Esophagus muscularis mucosa (tissue), 4 donors: ENCODE measurements around the gene MX1. TPM values are rescaled to one million over a fixed set of nuclear protein-coding genes. Genes with fewer than 3 reads are reported as not detected.

ENCODE experiments used
- DNase-seq: peaks from one replicate; pipeline ENCODE4 v3.0.0-alpha.2; 2017; ENCODE audit errors: extremely low spot score
- H3K27ac ChIP-seq, 4 donors: fragments of 200-600 bp; sonication (generic); replicated peaks in 1 of 4; 1 replicate in 3 of 4; 2 replicates in 1 of 4; pipeline ENCODE4 v1.5.1; 2016 to 2019; ENCODE audit warnings: mild to moderate bottlenecking in 1 of 4
- H3K27me3 ChIP-seq, 4 donors: fragments of 200-600 bp; sonication (generic); one replicate each; pipeline versions ENCODE4 v1.5.1 to v1.6.0; 2016 to 2019
- H3K36me3 ChIP-seq, 4 donors: fragments of 200-600 bp; sonication (generic); one replicate each; pipeline ENCODE4 v1.5.1; 2016 to 2019
- H3K4me1 ChIP-seq, 4 donors: fragments of 200-600 bp; sonication (generic); one replicate each; pipeline ENCODE4 v1.5.1; 2016 to 2019
- H3K4me3 ChIP-seq, 4 donors: fragments of 200-600 bp; sonication (generic); 1 replicate in 2 of 4; 2 replicates in 2 of 4; pipeline ENCODE4 v1.5.1; 2016 to 2019; ENCODE audit warnings: mild to moderate bottlenecking in 4 of 4, moderate library complexity in 1 of 4
- H3K9me3 ChIP-seq, 4 donors: fragments of 200-600 bp; sonication (generic); 1 replicate in 3 of 4; 2 replicates in 1 of 4; pipeline ENCODE4 v1.5.1; 2016 to 2019
- EP300 ChIP-seq: sonication (generic); formaldehyde crosslinking; IDR thresholded peaks from one replicate; pipeline ENCODE4 v1.6.1; 2017; ENCODE audit warnings: antibody characterized with exemption
- POLR2A ChIP-seq: fragments of 450-650 bp; IDR thresholded peaks from one replicate; pipeline ENCODE4 v1.6.1; 2017; ENCODE audit warnings: antibody characterized with exemption, moderate library complexity, mild to moderate bottlenecking, low read depth
- POLR2AphosphoS5 ChIP-seq, 2 donors: sonication (generic); formaldehyde crosslinking; IDR thresholded peaks; one replicate each; pipeline ENCODE4 v1.6.1; 2017; ENCODE audit warnings: antibody characterized with exemption in 2 of 2
- WGBS: methylation state at CpG from one replicate; pipeline ENCODE4 v1.1.5; 2018; 5-methylcytosine and 5-hydroxymethylcytosine counted together
- intact Hi-C: fragments of 100-400 bp; cut with DNase I; formaldehyde crosslinking; loops from one replicate; pipeline ENCODE4 v1.15.1; 2023
- total RNA-seq, 4 donors: library from RNA; depleted of rRNA; stranded (reverse); fragments of >200 nt; gene quantifications; one replicate each; pipeline versions ENCODE4 v1.1.0 to v1.2.1, GENCODE V29; 2016
- TF ChIP-seq, protein P1 (sequence below), 3 experiments: fragments of 200-600 bp in 2 of 3; fragments of 450-650 bp in 1 of 3; sonication (generic) in 2 of 3; IDR thresholded peaks; one replicate each; pipeline ENCODE4 v1.5.1; 2017 to 2019; ENCODE audit warnings: antibody characterized with exemption in 3 of 3, mild to moderate bottlenecking in 2 of 3, moderate library complexity in 1 of 3

The MX1 gene
- total RNA-seq, 4 donors from 2014 or later = 13.8 to 34.6 (median 22.2) TPM

DNA sequence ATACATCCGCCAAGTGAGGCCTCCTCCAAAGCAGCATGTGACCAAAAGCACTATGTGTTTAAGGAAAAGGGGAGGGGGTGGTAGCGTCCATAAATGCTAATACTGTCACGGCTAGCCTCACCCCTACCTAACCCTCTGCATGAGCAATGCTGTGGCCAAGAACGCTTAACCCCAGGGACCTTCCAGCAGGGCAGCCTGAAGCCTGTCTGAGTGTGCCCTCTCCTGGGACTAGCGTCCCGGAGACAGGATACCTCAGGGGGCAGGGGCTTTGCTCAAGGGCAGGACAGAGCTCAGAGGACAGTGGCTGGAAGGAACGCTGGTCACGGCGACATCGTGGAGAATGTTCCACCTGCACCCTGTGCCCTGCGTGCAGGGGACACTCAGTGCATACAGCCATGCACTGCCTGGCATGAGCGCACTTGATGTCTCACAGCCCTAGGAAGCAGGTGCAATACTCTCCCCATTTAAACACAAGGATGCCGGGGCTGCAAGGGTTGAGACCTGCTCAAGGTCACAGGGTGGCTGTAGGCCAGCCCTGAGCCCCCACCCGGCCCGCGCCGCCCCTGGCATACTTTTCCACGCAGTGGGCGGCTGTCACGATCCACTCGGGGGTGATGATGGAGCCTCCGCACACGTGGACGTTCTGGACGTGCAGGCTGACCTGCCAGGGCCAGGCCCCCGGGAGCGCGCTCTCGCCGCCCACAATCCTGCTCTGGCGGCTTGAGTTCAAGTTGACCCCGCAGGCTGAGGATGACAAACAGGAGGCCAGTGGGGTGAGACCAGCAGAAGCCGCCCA lies 46.9 kb downstream of the MX1 start:
- Histone ChIP-seq H3K9me3 (no peaks in the 10 kb centered on the region), H3K4me3 (no peak overlapping the region), H3K27me3 (peaks cover 0 to 47% (median 0%) of the 10 kb centered on the region in 4 donors), H3K36me3 (no peaks in the 10 kb centered on the region), H3K27ac (no peak overlapping the region), H3K4me1 (no peaks in the 10 kb centered on the region)
- 84% methylated on average over 8 of the region's 33 CpGs for WGBS
- intact Hi-C loops = no loop called here
- TF ChIP-seq EP300 (no peak), POLR2AphosphoS5 (IDR thresholded peaks at IDR 0.05) (no peak), POLR2A (no peak)
- TF ChIP-seq, protein P1, sequence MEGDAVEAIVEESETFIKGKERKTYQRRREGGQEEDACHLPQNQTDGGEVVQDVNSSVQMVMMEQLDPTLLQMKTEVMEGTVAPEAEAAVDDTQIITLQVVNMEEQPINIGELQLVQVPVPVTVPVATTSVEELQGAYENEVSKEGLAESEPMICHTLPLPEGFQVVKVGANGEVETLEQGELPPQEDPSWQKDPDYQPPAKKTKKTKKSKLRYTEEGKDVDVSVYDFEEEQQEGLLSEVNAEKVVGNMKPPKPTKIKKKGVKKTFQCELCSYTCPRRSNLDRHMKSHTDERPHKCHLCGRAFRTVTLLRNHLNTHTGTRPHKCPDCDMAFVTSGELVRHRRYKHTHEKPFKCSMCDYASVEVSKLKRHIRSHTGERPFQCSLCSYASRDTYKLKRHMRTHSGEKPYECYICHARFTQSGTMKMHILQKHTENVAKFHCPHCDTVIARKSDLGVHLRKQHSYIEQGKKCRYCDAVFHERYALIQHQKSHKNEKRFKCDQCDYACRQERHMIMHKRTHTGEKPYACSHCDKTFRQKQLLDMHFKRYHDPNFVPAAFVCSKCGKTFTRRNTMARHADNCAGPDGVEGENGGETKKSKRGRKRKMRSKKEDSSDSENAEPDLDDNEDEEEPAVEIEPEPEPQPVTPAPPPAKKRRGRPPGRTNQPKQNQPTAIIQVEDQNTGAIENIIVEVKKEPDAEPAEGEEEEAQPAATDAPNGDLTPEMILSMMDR (IDR thresholded peaks at IDR 0.05) = no peak
- no peak for DNase-seq

DNA sequence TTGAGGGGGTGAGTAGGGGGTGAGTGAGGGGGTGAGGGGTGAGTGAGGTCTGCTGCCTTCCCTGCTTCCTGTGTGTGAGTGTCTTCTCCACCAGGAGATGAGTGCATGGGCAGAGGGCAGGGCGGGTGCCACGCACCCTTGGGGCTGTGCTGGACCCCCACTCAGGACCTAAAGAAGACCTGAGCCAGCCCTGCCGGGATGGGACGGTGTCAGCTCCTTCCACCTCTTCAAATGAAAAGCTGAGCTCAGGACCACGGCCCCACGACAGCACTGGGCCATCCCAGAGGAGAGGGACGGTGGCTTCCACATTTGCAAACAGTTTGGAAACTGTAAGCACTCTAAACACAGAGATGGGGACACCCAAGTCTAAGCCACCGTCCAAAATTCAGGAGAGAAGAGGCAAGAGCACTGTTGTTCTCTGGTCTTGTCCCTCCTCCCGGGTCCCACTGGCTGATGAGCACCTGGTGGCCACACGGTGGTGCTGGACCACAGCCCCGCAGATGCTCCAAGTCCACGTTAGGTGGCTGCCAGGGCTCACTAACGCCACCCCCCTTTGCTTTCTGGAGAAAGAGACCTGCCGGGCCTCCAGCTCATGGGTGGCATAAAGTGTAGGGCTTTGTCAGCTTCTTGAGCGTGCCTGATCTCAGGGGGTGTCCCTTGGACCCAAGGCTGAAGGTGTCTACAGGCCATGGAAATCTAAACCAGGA lies 49.8 kb downstream of the MX1 start:
- TF ChIP-seq EP300 (no peak), POLR2AphosphoS5 (IDR thresholded peaks at IDR 0.05) (no peak), POLR2A (no peak)
- TF ChIP-seq, protein P1 (IDR thresholded peaks at IDR 0.05) = no peak
- DNase-seq = no peak
- Histone ChIP-seq H3K9me3 (no peaks in the 10 kb centered on the region), H3K27ac (no peak overlapping the region), H3K27me3 (peaks cover 0 to 52% (median 0%) of the 10 kb centered on the region in 4 donors), H3K4me3 (no peak overlapping the region), H3K36me3 (no peaks in the 10 kb centered on the region), H3K4me1 (no peaks in the 10 kb centered on the region)
- 91% methylated on average over 11 of the region's 15 CpGs for WGBS
- intact Hi-C loops = no loop called here

DNA sequence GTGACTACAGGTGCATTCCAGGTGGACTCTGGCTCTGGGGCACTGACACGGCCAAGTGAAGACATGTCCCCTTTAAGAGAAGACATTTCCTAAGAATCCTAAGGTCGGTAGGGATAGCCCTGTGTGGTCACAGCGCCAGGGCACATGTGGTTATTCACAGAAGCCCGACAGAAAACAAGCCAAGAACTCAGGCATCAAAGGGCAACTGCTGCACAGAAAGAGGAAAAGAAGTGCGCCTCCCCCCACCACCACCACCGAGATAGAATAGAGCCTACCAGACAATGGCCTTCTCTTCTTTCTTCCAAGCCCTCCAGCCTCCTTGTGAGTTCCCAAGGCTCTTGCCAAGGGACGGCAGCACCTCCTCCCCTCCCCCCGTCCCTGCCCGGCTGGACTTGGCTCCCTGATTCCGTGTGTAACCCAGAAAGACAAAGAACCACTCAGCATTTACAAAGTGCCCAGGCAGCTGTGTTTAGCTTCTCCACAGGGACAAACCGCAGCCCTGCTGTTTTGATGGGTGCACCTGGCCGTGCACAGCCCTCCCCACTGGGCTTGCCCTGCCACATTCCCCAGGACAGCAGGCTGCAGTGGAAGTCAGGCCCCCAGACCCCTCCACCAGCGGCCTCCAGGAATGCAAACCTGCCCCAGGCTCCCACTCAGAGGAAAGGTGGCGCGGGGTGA lies 51.7 kb downstream of the MX1 start:
- H3K27ac ChIP-seq = no peak overlapping the region
- H3K4me3 ChIP-seq = no peak overlapping the region
- H3K36me3 ChIP-seq = no peaks in the 10 kb centered on the region
- no peaks in the 10 kb centered on the region for H3K4me1 ChIP-seq
- no peak for DNase-seq
- no peaks in the 10 kb centered on the region for H3K9me3 ChIP-seq
- peaks cover 0 to 44% (median 0%) of the 10 kb centered on the region in 4 donors for H3K27me3 ChIP-seq
- 16% methylated on average over 10 of the region's 15 CpGs for WGBS
- intact Hi-C loops = no loop called here
- TF ChIP-seq POLR2AphosphoS5 (IDR thresholded peaks at IDR 0.05) (no peak), POLR2A (no peak), EP300 (no peak)
- TF ChIP-seq, protein P1 (IDR thresholded peaks at IDR 0.05) = no peak

DNA sequence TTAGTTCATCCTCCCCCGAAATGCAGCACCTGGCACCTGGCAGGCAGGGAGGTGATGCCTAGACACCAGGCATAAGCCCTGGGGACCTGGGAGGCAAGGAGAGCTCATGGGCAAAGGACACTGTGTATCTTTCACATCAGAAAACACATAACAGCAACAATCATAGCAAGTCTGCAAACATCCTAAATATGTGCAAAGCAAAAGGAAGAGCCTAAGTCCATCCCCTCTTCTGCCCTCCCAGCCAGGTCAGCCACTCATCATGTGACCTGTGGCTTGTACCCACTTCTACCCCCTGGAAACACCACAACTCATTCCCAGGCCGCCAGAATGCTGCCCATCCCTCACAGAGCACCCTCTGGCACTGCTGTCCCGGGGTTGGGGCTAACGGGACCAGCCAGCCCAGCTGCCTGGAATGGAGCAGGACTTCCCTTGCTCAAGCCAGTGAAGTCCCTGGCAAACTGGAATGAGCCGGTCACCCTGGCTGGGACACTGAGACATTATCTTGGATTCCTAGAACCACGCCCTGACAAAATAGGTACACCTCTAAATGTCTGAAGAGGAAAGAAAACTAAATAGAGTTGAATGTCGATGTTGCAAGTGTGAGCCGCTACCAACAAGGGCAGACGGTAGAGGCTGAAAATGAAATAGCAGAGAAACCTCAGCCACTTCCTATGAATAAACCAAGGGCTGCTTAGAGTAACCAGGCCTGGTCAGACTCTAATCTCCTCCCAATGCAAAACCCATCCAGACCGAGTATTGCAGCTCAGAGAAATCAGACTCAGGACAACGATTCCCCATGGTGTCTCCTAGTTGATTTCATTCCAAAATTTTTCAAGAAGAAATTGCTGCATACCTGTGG lies 52.5 kb downstream of the MX1 start:
- H3K27me3 ChIP-seq = peaks cover 0 to 40% (median 0%) of the 10 kb centered on the region in 4 donors
- WGBS = 84% methylated on average over 7 of the region's 11 CpGs
- no peak for TF ChIP-seq EP300
- TF ChIP-seq POLR2A = no peak
- TF ChIP-seq, protein P1 (IDR thresholded peaks at IDR 0.05) = no peak
- no peak for TF ChIP-seq POLR2AphosphoS5 (IDR thresholded peaks at IDR 0.05)
- DNase-seq = no peak
- no peak overlapping the region for H3K4me3 ChIP-seq
- H3K9me3 ChIP-seq = no peaks in the 10 kb centered on the region
- no peak overlapping the region for H3K27ac ChIP-seq
- intact Hi-C loops = no loop called here
- no peaks in the 10 kb centered on the region for H3K36me3 ChIP-seq
- H3K4me1 ChIP-seq = no peaks in the 10 kb centered on the region
